ENCODE measurements around the gene DMXL1. TPM values are rescaled to one million over a fixed set of nuclear protein-coding genes. Genes with fewer than 3 reads are reported as not detected.

Gene DMXL1
- polyA plus RNA-seq, 2 of the 4 experiments (the other 2 are of a cell fraction): 8.4 to 28.8 TPM

DNA sequence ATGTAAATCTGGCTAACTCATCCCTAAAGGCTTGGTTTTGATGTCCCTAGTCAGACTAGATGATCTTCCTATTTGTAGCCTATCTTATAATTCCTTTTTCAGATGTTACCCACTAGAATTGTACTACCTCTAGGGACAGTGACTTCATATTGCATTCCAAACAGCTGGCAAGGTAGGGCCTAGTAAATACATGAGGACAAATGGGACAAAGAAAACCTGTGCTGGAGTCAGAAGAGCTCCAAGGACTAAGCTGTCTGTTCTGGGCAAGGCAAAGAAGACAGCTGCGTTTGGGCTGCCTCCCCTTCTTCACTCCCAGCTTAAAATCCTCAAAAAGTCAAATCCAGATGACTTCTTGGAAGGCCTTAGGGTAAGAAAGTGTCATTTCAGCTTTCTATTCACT is 10.0 kb downstream of the DMXL1 start:
- DNase-seq (ENCODE audit: low read depth in 1 of 2, low spot score in 1 of 2) (no peak), FAIRE-seq (no peak), ATAC-seq (no peak)
- POLR2A ChIA-PET: interaction anchor here (1.1 to 1.5 kb wide), 2 partner anchors 10 to 12 kb away, joined by 3 to 8 read pairs; partner anchors contain the start of gene DMXL1
- CTCF ChIA-PET: interaction anchor here (3.2 kb wide), 1 partner anchor 10 kb away, joined by 10 read pairs; the partner anchor contains the start of gene DMXL1
- no peak overlapping the region for H3K4me3 ChIP-seq
- H3K4me2 ChIP-seq: no peak overlapping the region
- TF ChIP-seq HOXB5 (CRISPR knock-in tag; IDR thresholded peaks at IDR 0.05) (no peak), EHF (CRISPR knock-in tag; IDR thresholded peaks at IDR 0.05) (no peak), GATA3 (IDR thresholded peaks at IDR 0.05; ENCODE audit: borderline replicate concordance) (no peak), HOXB13 (CRISPR knock-in tag; IDR thresholded peaks at IDR 0.05; ENCODE audit: low read depth) (no peak), ZNF302 (CRISPR knock-in tag; IDR thresholded peaks at IDR 0.05) (no peak), HEYL (CRISPR knock-in tag; IDR thresholded peaks at IDR 0.05) (no peak), HDAC2 (IDR thresholded peaks at IDR 0.05) (no peak), FOSL2 (IDR thresholded peaks at IDR 0.05) (no peak), FOSL2 (CRISPR knock-in tag; IDR thresholded peaks at IDR 0.05) (no peak), FOSB (CRISPR knock-in tag; IDR thresholded peaks at IDR 0.05) (no peak), EHMT2 (IDR thresholded peaks at IDR 0.05; ENCODE audit: low read depth) (no peak), E2F6 (IDR thresholded peaks at IDR 0.05; ENCODE audit: borderline replicate concordance, low read depth) (no peak), RCOR1 (IDR thresholded peaks at IDR 0.05; ENCODE audit: low read depth, low read length) (no peak), KDM5A (IDR thresholded peaks at IDR 0.05) (no peak), KDM1A (IDR thresholded peaks at IDR 0.05; ENCODE audit: low read depth) (no peak)
- H3K27ac ChIP-seq: no peak overlapping the region
- no peaks in the 10 kb centered on the region for H3K4me1 ChIP-seq
- H3K9me3 ChIP-seq: no peaks in the 10 kb centered on the region
- WGBS (ENCODE audit: missing lambda C conversion rate): 100% methylated on average over 1 of the region's 1 CpG

DNA sequence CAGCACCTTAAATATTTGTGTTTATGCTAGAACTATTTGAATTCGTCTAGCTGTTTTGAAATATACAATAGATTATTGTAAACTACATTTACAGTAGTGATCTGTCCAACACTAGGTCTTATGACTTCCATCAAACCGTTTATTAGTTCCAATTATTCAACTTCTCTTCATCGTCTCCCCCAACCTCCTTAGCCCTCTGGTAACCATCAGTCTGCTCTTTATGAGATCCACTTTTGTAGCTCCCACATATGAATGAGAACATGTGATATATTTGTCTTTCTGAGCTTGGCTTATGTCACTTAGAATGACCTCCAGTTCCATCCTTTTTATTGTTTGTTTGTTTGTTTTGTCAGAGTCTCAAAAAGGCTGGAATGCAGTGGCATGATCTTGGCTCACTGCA is 11.8 kb downstream of the DMXL1 start:
- ChIA-PET POLR2A (interaction anchor here (1.1 kb wide), 1 partner anchor 12 kb away, joined by 7 read pairs; the partner anchor contains the start of gene DMXL1), CTCF (interaction anchor here (0.6 to 3.2 kb wide), 3 partner anchors 12 to 329 kb away, joined by 3 to 10 read pairs (median 4); partner anchors contain the start of gene DMXL1)
- Histone ChIP-seq H3K4me3 (no peak overlapping the region), H3K27ac (no peak overlapping the region), H3K4me2 (no peak overlapping the region), H3K4me1 (no peaks in the 10 kb centered on the region), H3K9me3 (no peaks in the 10 kb centered on the region)
- TF ChIP-seq MYC (IDR thresholded peaks at IDR 0.05; ENCODE audit: borderline replicate concordance, low read length): no peak
- TF ChIP-seq NR3C1 (IDR thresholded peaks at IDR 0.05): no peak
- TF ChIP-seq HOXB5 (CRISPR knock-in tag; IDR thresholded peaks at IDR 0.05): no peak
- no peak for TF ChIP-seq CHD2 (IDR thresholded peaks at IDR 0.05; ENCODE audit: low read length, partially characterized antibody)
- no peak for TF ChIP-seq RNF2 (IDR thresholded peaks at IDR 0.05; ENCODE audit: borderline replicate concordance, low read depth)
- TF ChIP-seq ATOH8 (CRISPR knock-in tag; IDR thresholded peaks at IDR 0.05; ENCODE audit: low read depth): no peak
- TF ChIP-seq EP300 (IDR thresholded peaks at IDR 0.05): no peak
- TF ChIP-seq CBX8 (IDR thresholded peaks at IDR 0.05): no peak
- no peak for TF ChIP-seq CBX2 (IDR thresholded peaks at IDR 0.05; ENCODE audit: borderline replicate concordance, low read depth)
- no peak for TF ChIP-seq ZFP36 (IDR thresholded peaks at IDR 0.05; ENCODE audit: borderline replicate concordance, partially characterized antibody)
- no peak for TF ChIP-seq HEYL (CRISPR knock-in tag; IDR thresholded peaks at IDR 0.05)
- TF ChIP-seq SREBF2 (IDR thresholded peaks at IDR 0.05): no peak
- no peak for TF ChIP-seq PBX3 (IDR thresholded peaks at IDR 0.05)
- TF ChIP-seq HOXA7 (CRISPR knock-in tag; IDR thresholded peaks at IDR 0.05): no peak
- no peak for TF ChIP-seq RARB (CRISPR knock-in tag; IDR thresholded peaks at IDR 0.05)
- DNase-seq (ENCODE audit: low read depth in 1 of 2, low spot score in 1 of 2): no peak
- WGBS (ENCODE audit: missing lambda C conversion rate): 68% methylated on average over 3 of the region's 3 CpGs
- no peak for FAIRE-seq
- ATAC-seq: no peak

Measured in A549 (cell line).